Epidermal melanocyte (primary cell): ENCODE results near the gene CHRNA7.
"Not testable (repeated sequence)": the region's sequence is repeated elsewhere in the genome, so short reads cannot be mapped to it uniquely, and the experiment has no call there.

Experiments
- DNase-seq: peaks from one replicate; pipeline ENCODE4 v3.0.0; 2011; ENCODE audit warnings: low spot score; ENCODE audit not compliant: insufficient read length

The CHRNA7 gene

DNA sequence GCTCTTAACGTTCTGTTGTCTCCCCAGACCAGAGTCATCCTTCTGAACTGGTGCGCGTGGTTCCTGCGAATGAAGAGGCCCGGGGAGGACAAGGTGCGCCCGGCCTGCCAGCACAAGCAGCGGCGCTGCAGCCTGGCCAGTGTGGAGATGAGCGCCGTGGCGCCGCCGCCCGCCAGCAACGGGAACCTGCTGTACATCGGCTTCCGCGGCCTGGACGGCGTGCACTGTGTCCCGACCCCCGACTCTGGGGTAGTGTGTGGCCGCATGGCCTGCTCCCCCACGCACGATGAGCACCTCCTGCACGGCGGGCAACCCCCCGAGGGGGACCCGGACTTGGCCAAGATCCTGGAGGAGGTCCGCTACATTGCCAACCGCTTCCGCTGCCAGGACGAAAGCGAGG is 137.6 kb downstream of the CHRNA7 start:
- DNase-seq = not testable (repeated sequence)

GRCh38 chr15:32180579-32180978 is 150.3 kb downstream of the CHRNA7 start:
- not testable (repeated sequence) for DNase-seq

DNA sequence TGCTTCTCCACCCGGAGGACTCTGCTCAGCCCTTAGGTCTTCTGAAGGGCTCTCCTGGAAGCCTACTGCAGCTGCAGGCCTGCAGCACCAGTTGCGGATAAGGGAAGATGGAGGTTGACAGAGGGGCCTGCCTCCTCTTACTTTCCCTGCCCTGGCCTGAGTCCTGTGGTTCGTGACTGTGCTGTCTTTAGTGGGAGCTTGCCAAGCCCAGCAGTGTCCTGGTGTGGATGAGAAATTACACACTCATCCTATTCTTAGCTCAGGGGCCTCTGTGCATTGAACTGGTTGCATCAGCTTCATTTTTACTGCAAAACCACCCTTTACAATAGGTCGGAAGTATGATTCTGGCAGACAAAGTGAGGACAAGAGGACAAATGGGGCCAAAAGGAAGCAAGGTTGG is 163.5 kb downstream of the CHRNA7 start:
- DNase-seq = not testable (repeated sequence)

- DNase-seq = not testable (repeated sequence)
These were observed 165.9 kb downstream of the CHRNA7 start for GRCh38 chr15:32196206-32196605.

GRCh38 chr15:32198938-32199337 is 168.6 kb downstream of the CHRNA7 start:
- not testable (repeated sequence) for DNase-seq

GRCh38 chr15:32209081-32209480 is 178.8 kb downstream of the CHRNA7 start:
- DNase-seq = not testable (repeated sequence)

GRCh38 chr15:32218666-32219065 is 188.4 kb downstream of the CHRNA7 start:
- DNase-seq = no peak
